Activated T-cell treated with anti-CD3 and anti-CD28 coated beads, Interleukin-2, amount 50 U/mL, for 24 hours (primary cell): ENCODE data around the gene AK3.
"Not testable (repeated sequence)": the region's sequence is repeated elsewhere in the genome, so short reads cannot be mapped to it uniquely, and the experiment has no call there.

ENCODE experiments used
- DNase-seq: peaks from one replicate; pipeline ENCODE4 v3.0.0-alpha.2; 2020
- H3K27ac Mint-ChIP-seq: 2 replicates; pipeline ENCODE4 v1.8.0; 2020; ENCODE audit warnings: mild to moderate bottlenecking, mixed read lengths
- H3K27me3 Mint-ChIP-seq: 2 replicates; pipeline ENCODE4 v1.8.0; 2020; ENCODE audit warnings: mixed read lengths
- H3K36me3 Mint-ChIP-seq: 2 replicates; pipeline ENCODE4 v1.8.0; 2020; ENCODE audit warnings: low read depth, mixed read lengths
- H3K4me1 Mint-ChIP-seq: 2 replicates; pipeline ENCODE4 v1.8.0; 2020; ENCODE audit warnings: low read depth, mixed read lengths
- H3K4me3 Mint-ChIP-seq: 2 replicates; pipeline ENCODE4 v1.8.0; 2020; ENCODE audit warnings: mild to moderate bottlenecking, moderate library complexity, mixed read lengths
- H3K9me3 Mint-ChIP-seq: 2 replicates; pipeline ENCODE4 v1.8.0; 2020; ENCODE audit warnings: mixed read lengths

AK3 gene

DNA sequence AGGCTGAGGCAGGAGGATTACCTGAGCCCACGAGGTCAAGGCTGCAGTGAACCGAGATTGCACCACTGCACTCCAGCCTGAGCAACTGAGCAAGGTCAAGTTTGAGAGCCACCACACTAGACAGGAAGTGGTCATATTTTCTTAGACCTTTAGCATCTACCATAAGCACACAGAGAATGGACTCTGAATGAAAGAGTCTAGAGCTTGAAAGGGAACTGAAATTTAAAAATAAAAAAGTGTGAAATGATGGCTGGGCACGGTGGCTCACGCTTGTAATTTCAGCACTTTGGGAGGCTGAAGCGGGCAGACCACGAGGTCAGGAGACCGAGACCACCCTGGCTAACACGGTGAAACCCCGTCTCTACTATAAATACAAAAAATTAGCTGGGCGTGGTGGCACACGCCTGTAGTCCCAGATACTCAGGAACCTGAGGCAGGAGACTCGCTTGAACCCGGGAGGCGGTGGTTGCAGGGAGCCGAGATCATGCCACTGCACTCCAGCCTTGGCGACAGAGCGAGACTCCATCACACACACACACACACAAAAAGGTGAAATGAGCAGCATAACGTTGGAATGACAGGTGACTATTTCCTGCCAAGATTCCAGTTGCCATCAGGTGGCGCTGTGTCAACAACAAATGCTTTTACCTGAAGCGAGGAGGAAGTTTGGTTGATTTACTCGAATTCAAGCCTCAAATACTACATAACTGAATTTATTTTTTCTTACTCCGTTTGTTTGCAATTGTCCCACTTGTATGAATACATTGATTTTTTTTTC lies 21.3 kb upstream of the AK3 start:
- Mint-ChIP-seq H3K9me3 (no peaks in the 10 kb centered on the region), H3K4me1 (peaks cover 18% of the 10 kb centered on the region), H3K27me3 (peaks cover 4% of the 10 kb centered on the region), H3K36me3 (no peaks in the 10 kb centered on the region), H3K27ac (peak overlapping the region; percentile 12), H3K4me3 (peak overlapping the region; percentile 10)
- DNase-seq, result peak; percentile 83

DNA sequence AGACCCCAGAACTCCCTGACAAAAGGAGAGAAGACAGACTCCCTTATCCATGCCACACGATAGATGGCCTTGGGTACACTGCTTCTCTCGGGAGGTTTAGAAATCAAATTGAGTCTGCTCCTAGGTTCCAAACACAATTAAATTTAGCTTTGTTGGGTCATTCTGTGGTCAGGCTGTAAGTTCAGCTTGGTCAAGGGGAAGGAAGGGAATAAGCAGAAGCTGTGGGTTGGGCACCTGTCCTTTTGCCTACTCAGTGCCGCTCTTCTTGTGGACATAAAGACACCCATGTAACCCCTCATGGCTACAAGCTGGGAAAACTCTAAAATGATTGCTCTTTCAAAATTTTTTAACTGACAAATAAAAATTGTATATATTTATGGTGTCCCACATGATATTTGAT lies 19.1 kb upstream of the AK3 start:
- Mint-ChIP-seq H3K4me1 (peaks cover 18% of the 10 kb centered on the region), H3K27ac (no peak overlapping the region), H3K9me3 (no peaks in the 10 kb centered on the region), H3K36me3 (no peaks in the 10 kb centered on the region), H3K4me3 (no peak overlapping the region), H3K27me3 (peaks cover 4% of the 10 kb centered on the region)
- no peak for DNase-seq

GRCh38 chr9:4756420-4756819 lies 15.4 kb upstream of the AK3 start:
- Mint-ChIP-seq H3K36me3 (no peaks in the 10 kb centered on the region), H3K27me3 (peaks cover 2% of the 10 kb centered on the region), H3K4me3 (no peak overlapping the region), H3K9me3 (no peaks in the 10 kb centered on the region), H3K27ac (no peak overlapping the region), H3K4me1 (peaks cover 3% of the 10 kb centered on the region)
- DNase-seq, result no peak

DNA sequence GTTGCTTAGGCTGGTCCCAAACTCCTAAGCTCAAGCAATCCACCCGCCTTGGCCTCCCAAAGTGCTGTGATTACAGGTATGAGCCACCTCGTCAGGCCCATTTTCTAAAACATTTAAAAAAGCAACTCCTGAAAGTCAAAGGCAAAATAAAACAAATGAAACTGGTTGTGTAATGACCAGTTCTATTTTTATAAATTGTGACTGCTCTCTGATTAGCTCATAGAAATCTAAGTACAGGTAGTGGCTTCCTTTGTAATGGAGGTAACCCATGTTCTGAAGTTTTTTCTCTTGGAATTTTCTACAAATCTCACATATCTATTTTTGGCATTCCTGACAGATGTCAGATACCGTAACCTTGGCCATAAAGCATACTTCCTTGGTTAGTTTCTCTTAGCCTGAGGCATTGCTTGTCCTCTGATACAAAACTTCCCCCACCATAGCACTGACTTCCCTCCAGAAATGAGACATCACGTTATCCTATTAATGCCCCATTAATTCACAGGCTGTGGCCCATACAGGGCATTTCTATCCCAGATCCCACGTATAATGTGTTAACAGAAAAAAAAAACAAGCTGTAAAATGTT lies 14.1 kb upstream of the AK3 start:
- H3K4me3 Mint-ChIP-seq, result no peak overlapping the region
- H3K36me3 Mint-ChIP-seq, result no peaks in the 10 kb centered on the region
- DNase-seq, result no peak
- H3K9me3 Mint-ChIP-seq, result no peaks in the 10 kb centered on the region
- no peaks in the 10 kb centered on the region for H3K27me3 Mint-ChIP-seq
- H3K27ac Mint-ChIP-seq, result no peak overlapping the region
- peaks cover 3% of the 10 kb centered on the region for H3K4me1 Mint-ChIP-seq

DNA sequence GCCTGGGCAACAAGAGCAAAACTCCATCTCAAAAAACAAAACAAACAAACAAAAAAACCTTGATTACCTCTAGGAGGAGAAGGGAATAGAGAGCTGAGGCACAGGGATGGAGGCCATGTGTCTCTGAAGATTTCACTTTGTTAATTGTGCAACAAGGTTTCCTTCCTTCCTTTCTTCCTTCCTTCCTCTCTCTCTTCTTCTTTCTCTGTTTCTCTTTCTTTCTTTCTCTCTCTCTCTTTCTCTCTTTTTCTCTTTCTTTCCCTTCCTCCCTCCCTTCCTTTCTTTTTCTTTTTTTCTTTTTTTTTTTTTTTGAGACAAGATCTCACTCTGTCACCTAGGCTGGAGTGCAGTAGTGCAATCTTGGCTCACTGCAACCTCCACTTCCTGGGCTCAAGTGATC lies 13.5 kb upstream of the AK3 start:
- not testable (repeated sequence) for H3K4me1 Mint-ChIP-seq, H3K36me3 Mint-ChIP-seq, DNase-seq, H3K9me3 Mint-ChIP-seq, H3K27me3 Mint-ChIP-seq, H3K4me3 Mint-ChIP-seq
- peak overlapping the region; percentile 32 for H3K27ac Mint-ChIP-seq

DNA sequence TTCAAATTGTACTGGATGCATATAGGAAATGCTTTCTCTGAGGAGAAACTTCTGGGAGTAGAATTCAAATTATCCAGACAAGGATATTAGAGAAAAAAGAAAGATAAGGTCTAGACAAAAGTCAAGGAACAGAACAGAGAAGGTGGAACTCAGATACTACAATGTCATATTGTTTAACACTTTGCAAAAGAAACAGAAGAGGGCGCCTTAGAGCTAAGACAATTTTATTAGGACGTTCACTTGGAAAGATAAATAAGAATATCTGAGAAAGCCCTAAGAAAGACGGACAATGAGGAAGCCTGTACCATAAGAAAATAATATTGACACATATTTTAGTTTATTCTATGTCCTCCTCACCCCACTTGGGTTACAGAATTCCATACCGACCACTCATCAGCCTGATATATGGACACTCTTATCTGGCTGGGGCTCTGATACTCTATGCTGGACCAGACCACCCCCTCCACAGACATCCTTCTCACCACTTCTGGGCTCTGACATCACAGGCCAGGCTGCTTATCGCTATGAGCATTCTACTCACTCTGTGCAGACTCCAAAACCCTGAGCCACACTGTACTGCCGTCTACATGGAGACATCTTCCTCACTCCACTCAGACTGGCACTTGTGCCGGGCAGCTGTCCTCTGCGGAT lies 9.1 kb upstream of the AK3 start:
- DNase-seq, result no peak
- no peaks in the 10 kb centered on the region for H3K27me3 Mint-ChIP-seq
- H3K36me3 Mint-ChIP-seq, result no peaks in the 10 kb centered on the region
- peaks cover 20% of the 10 kb centered on the region for H3K4me1 Mint-ChIP-seq
- no peak overlapping the region for H3K4me3 Mint-ChIP-seq
- no peaks in the 10 kb centered on the region for H3K9me3 Mint-ChIP-seq
- no peak overlapping the region for H3K27ac Mint-ChIP-seq

- no peak for DNase-seq
- H3K9me3 Mint-ChIP-seq, result no peaks in the 10 kb centered on the region
- no peak overlapping the region for H3K4me3 Mint-ChIP-seq
- no peak overlapping the region for H3K27ac Mint-ChIP-seq
- H3K4me1 Mint-ChIP-seq, result peaks cover 24% of the 10 kb centered on the region
- no peaks in the 10 kb centered on the region for H3K36me3 Mint-ChIP-seq
- no peaks in the 10 kb centered on the region for H3K27me3 Mint-ChIP-seq
Observed at GRCh38 chr9:4748612-4749011, 7.6 kb upstream of the AK3 start.

DNA sequence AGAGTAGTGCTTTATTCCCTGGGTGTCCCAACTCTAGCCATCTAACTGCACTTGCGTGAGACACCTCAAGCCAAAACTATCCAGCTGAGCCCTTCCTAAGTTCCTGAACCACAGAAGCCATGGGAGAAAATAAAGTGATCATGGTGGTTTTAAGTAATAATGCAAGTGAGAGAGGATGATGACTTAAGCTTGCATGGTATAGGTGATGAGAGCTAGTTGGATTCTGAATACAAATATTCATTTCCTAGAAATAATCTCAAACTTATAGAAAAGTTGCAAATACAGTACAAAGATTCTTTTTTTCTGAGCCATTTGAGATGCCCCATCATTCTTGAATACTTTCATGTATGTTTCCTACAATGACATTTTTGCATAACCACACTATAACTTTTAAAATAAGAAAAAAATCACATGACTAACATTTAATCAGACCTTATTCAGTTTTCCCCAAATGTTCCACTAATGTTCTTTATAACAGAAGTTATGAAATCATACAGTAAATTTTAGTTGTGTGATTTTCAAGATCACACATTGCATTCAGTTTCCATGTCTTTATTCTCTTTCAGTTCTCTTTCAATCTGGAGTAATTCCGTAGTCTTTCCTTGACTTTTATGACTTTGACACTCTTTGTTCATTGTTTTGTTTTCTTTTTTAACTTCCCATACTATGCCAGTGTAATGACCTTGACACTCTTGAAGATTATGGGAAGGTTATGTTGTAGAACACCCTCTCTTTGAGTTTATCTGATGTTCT lies 5.5 kb upstream of the AK3 start:
- Mint-ChIP-seq H3K4me1 (peaks cover 39% of the 10 kb centered on the region), H3K27me3 (no peaks in the 10 kb centered on the region), H3K9me3 (no peaks in the 10 kb centered on the region), H3K4me3 (no peak overlapping the region), H3K27ac (peak overlapping the region; percentile 38), H3K36me3 (no peaks in the 10 kb centered on the region)
- DNase-seq, result no peak

DNA sequence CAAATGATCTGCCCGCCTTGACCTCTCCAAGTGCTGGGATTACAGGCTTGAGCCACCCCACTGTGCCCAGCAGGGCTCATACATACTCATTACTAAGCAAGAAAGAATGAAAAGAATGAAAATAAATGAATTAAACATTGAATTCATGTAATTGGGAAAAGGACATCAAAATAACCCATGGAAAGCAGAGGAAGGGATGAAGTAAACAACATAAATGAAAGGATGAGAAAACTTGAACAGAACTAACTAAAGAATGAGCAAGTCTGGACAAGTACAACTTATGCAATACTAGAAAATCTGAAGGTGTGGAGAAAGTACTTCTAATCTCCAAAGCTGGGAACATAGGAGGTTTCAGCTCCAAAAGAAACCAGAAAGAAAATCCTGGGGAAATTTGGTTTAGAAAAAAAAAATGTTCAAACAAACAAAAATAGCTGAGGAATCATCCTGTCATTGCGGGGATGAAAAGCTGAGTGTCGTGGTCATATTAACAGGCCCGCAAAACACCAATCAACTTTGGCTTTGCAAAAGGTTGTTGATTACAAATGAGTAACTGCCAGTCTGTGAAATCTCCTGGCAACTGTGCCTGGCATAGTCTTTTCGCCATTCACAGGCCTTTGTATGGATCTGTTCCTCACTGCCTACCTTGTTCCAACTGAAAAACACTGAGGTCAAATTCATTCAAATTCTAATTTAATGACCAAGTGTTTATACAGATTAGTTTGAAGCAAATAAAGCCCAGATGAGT lies 2.3 kb upstream of the AK3 start:
- Mint-ChIP-seq H3K4me3 (no peak overlapping the region), H3K4me1 (peaks cover 59% of the 10 kb centered on the region)

GRCh38 chr9:4742246-4742645 lies 1.2 kb upstream of the AK3 start:
- H3K4me1 Mint-ChIP-seq, result peaks cover 64% of the 10 kb centered on the region
- peaks cover 24% of the 10 kb centered on the region for H3K36me3 Mint-ChIP-seq
- DNase-seq, result no peak
- peak overlapping the region; percentile 87 for H3K27ac Mint-ChIP-seq
- H3K27me3 Mint-ChIP-seq, result no peaks in the 10 kb centered on the region
- H3K4me3 Mint-ChIP-seq, result peak overlapping the region; percentile 84
- H3K9me3 Mint-ChIP-seq, result no peaks in the 10 kb centered on the region

More for the DNA sequence above, 2.3 kb upstream of the AK3 start:
- Mint-ChIP-seq H3K36me3 (peaks cover 19% of the 10 kb centered on the region), H3K27me3 (no peaks in the 10 kb centered on the region), H3K9me3 (no peaks in the 10 kb centered on the region), H3K27ac (peak overlapping the region; percentile 10)
- DNase-seq, result no peak

DNA sequence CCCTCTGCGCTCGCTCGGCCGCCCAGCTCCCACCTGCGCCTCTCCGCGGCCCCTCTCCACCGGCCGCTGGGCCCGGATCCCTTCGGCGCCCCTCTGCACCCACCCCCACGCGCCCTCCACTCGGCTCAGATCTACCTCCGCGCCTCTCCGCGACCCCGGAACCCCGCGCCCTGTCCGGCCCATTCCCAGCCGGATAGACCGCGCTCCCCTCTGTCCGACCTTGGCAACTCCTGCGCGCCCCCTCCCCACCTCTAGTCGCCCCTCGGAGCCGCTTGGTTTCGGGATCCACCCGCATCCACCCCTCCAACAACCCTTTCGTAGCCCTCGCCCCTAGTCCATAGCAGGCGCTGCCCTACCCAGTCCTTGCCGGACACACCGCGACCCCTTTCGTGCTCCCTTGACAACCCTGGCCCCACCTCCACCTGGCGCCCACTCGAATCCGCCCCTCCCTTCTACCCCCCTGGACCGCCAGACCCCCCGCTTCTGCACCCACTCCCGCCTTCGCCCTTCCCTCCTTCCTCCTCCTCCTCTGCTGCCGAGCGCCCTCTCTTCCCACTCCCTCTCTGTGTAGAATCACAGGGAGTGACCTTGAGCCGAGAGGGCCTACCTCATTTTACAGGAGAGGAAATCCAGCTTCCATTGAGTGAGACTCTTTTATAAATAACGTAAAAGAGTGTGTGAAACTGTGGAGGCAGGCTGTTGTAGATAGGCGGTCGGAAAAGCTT lies 525 bp upstream of the AK3 start:
- peaks cover 25% of the 10 kb centered on the region for H3K36me3 Mint-ChIP-seq
- peaks cover 61% of the 10 kb centered on the region for H3K4me1 Mint-ChIP-seq
- H3K9me3 Mint-ChIP-seq, result no peaks in the 10 kb centered on the region
- H3K4me3 Mint-ChIP-seq, result peak overlapping the region; percentile 84
- peak overlapping the region; percentile 87 for H3K27ac Mint-ChIP-seq
- DNase-seq, result no peak
- H3K27me3 Mint-ChIP-seq, result no peaks in the 10 kb centered on the region

DNA sequence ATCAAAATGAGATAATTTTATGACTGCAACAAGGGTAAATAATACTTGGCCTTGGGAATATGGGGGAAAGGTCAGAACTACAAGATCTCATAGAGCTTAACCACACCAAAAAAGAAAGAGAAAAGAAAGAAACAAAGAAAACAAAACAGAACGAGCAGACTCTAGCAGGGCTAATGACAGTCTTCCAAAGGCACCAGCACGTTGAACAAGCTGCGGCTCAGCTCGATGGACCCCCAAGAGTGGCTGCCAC lies 689 bp downstream of the AK3 start:
- H3K4me1 Mint-ChIP-seq, result peaks cover 52% of the 10 kb centered on the region
- DNase-seq, result no peak
- H3K4me3 Mint-ChIP-seq, result peak overlapping the region; percentile 84

GRCh38 chr9:4739587-4740387 lies 1.2 kb downstream of the AK3 start:
- DNase-seq, result no peak
- peak overlapping the region; percentile 84 for H3K4me3 Mint-ChIP-seq
- peaks cover 52% of the 10 kb centered on the region for H3K4me1 Mint-ChIP-seq
- no peaks in the 10 kb centered on the region for H3K9me3 Mint-ChIP-seq
- peaks cover 26% of the 10 kb centered on the region for H3K36me3 Mint-ChIP-seq
- H3K27ac Mint-ChIP-seq, result peak overlapping the region; percentile 87
- no peaks in the 10 kb centered on the region for H3K27me3 Mint-ChIP-seq

More for the DNA sequence above, 689 bp downstream of the AK3 start:
- Mint-ChIP-seq H3K36me3 (peaks cover 25% of the 10 kb centered on the region), H3K27me3 (no peaks in the 10 kb centered on the region), H3K9me3 (no peaks in the 10 kb centered on the region), H3K27ac (peak overlapping the region; percentile 87)
